Right hindlimb (tissue), 1 donor: Measurements from ENCODE around the gene ZBED2.
"Not testable (repeated sequence)": the region's sequence is repeated elsewhere in the genome, so short reads cannot be mapped to it uniquely, and the experiment has no call there.

Experiments used
- DNase-seq: peaks from one replicate; pipeline ENCODE4 v3.0.0-alpha.2; 2018

The ZBED2 gene, protein sequence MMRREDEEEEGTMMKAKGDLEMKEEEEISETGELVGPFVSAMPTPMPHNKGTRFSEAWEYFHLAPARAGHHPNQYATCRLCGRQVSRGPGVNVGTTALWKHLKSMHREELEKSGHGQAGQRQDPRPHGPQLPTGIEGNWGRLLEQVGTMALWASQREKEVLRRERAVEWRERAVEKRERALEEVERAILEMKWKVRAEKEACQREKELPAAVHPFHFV

DNA sequence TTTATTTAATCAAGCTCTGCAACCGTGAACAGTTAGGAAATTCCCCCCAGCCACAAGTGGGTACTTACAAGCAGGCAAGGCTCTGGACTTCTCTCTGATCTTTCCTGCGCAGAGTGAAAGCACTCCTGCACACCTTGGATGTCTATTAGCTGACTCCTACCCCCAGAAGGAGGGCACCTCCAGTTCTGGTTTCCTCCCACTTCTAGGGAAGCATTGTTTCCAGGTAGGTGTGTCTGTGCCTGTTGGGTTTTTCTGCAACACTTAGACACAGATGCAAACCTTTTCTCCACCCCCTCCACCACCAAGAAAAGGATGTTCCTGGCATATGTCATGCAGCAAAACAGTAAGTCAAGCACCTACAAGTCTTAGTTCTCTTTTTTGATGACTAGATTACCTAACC lies at the start of gene ZBED2:
Gene ZBED2, minus strand, starts transcription at position 115 of the 400 bp plus-strand sequence. CDS start 1,145 bp downstream, outside the sequence.
- DNase-seq = no peak

DNA sequence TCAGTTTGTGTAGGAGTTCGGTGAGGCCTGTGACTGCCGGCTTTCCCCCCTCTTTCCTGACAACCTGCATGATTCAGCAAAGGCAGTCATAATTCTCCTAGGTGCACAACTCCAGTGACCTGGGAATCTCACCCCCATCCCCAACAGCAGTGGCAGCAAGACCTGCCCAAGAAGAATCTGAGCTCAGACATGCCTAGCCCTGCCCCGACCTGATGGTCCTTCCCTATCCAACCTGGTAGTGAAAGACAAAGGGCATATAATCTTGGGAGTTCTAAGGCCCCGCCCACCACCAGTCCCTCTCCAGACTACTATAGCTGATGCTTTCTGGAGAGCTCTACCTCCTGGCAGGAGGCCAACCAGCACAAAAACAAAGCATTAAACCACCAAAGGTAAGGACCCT lies 44.2 kb upstream of the ZBED2 start:
- no peak for DNase-seq

DNA sequence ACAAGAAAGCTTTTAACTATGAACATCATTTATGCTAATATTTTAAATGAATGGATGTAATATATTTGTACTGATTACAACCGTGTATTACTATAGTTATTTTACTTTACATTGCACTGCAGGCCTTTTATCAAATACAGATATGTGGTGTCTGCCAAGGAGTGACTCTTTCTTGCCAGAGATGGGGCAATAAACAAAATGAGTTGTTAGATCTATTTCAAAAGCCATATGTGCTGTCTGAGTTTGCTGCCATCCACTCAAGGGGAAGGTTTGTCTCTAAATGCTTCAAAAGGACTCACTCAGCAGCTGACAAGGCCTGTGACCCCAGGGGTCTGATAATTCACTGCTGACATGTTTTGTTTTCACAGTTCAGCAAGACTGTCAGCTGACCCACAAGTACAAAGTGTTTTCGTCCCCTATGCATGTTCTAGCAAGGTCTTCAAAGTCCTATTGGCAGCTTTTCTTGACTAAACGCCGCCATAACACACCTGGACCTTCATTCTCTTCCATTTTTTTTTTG lies 41.3 kb upstream of the ZBED2 start:
- DNase-seq = no peak

DNA sequence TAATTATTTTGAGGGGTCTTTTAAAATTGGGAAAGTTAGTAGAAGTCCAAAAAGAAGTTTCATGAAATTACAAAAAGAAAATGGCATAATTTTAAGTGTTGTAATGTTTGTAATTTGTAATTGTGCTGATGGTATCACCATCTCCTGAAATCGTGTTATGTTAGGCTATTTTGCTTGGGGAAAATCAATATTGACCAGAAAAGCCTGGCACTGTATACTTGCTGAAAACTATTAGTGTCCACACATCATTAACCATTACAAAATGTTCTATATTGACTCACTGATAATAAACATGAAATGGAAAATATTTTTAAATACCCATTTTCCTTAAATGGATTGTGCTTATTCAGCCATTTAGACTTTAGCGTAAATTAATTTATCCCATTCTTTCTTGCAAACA lies 40.3 kb upstream of the ZBED2 start:
- no peak for DNase-seq

DNA sequence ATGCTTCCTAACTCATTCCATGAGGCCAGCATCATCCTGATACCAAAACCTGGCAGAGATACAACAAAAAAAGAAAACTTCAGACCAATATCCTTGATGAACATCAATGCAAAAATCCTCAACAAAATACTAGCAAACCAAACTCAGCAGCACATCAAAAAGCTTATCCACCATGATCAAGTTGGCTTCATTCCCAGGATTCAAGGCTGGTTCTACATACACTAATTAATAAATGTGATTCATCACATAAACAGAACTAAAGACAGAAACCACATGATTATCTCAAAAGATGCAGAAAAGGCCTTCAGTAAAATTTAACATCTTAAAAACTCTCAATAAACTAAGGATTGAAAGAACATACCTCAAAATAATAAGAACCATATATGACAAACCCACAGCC lies 35.5 kb upstream of the ZBED2 start:
- DNase-seq = not testable (repeated sequence)

DNA sequence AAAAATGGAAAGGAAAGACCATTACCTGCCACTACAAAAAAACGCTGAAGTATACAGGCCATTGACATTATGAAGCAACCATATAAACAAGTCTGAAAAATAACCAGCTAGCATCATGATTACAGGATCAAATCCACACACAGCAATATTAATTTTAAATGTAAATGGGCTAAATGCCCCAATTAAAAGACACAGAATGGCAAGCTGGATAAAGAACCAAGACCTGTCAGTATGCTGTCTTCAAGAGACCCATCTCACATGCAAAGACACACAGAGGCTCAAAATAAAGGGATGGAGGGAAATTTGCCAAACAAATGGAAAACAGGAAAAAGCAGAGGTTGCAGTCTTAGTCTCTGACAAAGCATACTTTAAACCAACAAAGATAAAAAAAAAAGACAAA lies 33.9 kb upstream of the ZBED2 start:
- not testable (repeated sequence) for DNase-seq

DNA sequence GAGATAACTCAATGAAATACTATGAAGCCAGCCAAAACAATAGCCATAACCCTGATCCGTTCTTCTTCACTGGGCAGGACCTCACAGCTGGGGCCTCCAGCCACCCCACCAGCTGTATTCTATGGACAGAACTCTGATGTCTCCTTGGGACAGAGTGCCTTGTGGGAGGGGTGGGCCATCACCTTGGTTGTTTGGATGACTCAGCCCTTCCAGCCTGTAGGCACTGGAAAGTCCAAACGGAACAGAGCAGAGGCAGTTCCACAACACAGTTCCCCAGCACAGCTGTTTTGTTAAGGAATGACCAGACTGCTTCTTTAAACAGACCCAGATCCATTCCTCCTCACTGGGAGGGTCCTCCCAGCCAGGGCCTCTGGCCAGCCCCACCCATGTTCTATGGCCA lies 31.9 kb upstream of the ZBED2 start:
- no peak for DNase-seq

GRCh38 chr3:111621535-111621934 lies 26.4 kb upstream of the ZBED2 start:
- no peak for DNase-seq

DNA sequence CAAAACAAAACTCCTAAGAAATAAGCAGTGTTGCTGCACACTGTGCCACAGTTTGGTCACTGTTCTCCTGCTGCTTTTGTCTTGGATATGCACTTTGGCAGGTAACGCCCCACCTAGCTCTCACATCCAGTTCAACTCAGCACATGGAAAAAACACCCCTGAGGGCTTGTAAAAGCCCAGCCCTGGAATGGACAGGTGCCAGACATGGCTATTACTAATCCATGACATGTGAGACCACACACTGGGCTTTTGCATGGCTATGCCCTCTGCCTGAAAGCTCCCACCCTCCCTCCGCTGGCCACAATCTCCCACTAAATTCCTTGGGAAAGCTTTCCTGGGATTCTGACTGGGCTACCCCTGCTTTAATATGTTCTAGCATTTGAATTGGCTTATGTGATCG lies 24.7 kb upstream of the ZBED2 start:
- DNase-seq = no peak

DNA sequence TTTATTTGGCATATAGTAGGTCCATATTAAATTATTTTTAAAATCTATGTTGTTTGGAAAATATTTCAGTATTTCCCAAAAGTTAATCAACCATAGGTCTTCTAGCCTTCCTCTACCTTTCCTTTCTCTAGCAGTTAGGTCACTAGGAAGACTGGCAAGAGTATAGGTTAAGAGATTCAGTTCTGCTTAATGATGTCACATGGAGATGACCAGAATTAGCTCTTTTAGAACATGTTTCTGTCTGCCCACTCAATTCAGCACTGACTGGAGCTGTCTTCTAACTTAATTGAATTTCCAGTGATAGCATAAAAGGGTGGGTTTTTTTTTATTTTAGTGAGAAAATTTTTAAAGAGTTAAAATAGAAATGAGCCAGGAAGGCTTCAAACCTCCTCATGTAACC lies 23.8 kb upstream of the ZBED2 start:
- DNase-seq = no peak

- no peak for DNase-seq
Observed at GRCh38 chr3:111617912-111618601, 22.9 kb upstream of the ZBED2 start.

- no peak for DNase-seq
Observed at GRCh38 chr3:111617406-111617805, 22.3 kb upstream of the ZBED2 start.

GRCh38 chr3:111616417-111617105 lies 21.4 kb upstream of the ZBED2 start:
- no peak for DNase-seq

GRCh38 chr3:111615880-111616279 lies 20.7 kb upstream of the ZBED2 start:
- DNase-seq = no peak

GRCh38 chr3:111613294-111613693 lies 18.1 kb upstream of the ZBED2 start:
- DNase-seq = no peak

DNA sequence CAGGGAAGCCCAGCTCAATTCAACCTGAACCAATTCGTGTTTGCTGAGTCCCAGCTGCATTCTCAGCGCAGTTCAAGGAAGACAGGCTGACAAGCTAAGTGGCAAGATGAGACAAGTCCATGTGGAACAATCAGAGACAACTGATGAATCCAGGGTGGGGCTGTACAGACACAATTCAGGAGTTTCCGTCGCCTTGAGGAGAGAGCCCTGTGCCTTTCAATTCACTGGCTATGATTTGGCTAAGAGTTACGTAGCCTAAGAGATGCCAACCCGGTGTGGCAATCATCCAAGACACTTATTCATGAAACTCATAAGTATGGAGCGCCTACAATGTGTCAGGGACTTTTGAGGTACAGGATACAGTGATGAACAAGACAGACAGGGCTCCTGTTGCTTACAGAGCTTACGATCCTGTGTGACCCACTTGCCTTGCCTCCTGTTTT lies 15.5 kb upstream of the ZBED2 start:
- no peak for DNase-seq

DNA sequence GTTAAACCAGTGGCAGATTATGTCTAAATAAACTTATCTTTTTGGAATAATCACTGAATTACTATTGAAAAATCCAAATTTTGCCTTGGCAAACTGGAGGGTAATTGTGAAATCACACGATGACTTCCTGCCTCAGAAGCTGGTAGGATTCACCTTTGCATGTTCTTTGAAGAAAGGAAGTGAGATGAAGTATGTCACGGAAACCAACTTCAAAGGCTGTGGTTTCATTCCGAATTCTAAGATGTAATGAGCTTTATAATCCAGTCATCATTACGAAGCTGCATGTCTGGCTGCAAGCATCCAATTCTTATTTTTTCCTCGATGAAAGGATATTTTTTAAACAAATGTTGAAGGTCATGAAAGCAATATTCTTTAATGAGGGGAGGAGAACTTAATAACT lies 15.0 kb upstream of the ZBED2 start:
- DNase-seq = no peak

DNA sequence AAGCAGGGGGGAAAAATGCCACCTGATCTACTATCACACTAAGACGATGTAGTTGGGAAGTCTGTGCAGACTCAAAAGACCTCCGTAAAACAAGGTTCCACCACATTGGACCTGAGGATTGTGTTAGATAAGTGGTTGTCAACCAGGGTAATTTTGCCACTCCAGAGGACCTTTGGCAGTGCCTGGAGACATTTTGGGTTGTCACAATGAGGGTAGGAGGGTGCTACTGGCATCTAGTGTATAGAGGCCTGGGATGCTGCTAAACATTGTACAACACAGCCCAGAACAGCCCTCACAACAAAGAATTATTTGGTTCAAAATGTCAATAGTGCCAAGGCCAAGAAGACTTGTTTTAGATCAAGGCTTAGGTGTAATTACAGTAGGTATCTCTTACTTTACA lies 14.6 kb upstream of the ZBED2 start:
- DNase-seq = no peak

- no peak for DNase-seq
Observed at GRCh38 chr3:111608383-111608782, 13.2 kb upstream of the ZBED2 start.

DNA sequence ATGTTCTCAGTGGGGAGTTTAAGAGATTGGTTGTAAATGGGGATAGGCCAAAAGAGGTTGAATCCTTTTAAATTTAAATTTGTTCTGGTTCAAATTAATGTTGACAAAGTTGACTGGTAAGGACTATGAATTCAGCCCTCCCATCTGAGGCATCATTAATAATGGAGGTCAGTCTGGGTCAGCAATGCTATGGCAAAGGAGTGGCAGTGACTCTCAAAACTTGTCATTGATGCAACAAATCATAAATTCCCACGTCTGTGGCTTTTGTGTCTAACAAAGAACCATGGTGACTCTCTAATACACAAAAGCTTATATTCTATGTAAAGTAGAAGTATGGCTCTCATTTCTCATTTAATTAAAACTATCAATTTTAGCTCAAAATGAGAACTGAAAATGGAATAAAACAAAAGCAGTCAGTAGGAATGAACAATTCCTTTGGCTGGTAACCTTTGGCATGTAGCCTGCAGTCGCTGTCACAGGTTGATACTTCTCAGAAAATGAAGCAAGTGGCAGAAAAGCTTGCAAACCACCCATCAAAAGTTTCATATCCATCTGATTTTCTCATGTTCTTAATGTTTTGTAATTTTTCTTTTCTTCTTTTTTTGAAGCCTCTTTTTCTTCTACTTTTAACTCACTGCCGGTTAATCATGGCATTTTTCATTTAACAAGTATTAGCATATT lies 12.2 kb upstream of the ZBED2 start:
- DNase-seq = no peak

- no peak for DNase-seq
Observed at GRCh38 chr3:111605493-111605892, 10.3 kb upstream of the ZBED2 start.

DNA sequence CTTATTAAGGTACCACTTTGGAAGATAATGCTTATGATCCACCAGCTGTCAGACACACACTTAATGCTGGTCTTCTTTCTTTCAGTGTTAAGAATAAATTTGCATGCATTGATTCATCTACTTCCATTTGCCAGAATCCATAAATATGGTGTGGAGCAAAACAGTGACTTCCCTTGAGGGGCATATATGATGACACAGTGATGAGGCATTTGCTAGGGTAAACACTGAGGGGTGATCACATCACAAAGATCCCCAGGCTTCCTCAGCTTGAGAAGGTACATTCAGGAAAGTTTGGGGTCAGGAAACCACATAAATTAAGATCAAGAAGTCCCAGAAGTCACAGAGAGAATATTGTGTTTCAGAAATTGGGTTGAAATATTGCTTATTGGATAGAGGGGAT lies 9.9 kb upstream of the ZBED2 start:
- DNase-seq = no peak

DNA sequence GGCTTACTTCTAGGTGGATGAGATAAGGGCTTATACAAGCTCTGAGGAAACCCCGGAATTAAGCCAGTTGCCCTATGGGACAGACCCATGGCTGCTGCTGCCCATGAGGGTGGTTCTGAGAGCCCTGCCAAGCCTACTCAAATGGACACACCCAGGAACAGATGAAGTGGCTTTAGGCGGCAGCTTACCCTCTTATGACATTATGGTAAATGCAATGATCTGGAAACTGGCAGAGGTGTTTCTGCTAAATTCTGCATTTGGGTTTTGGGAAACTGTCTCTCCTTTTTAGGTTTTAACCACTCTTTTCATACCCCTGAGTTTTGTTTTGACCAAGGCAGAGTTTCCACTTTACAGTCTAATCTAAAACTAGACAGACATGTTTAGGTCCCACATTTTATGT lies 9.0 kb upstream of the ZBED2 start:
- no peak for DNase-seq
